Gastrocnemius medialis (tissue), 4 donors: ENCODE measurements around the gene DPM2.

Experiments
- POLR2A ChIP-seq, 2 donors: fragments of 450-650 bp; IDR thresholded peaks; one replicate each; pipeline ENCODE4 v1.6.1; 2017; ENCODE audit warnings: antibody characterized with exemption in 2 of 2, mild to moderate bottlenecking in 2 of 2, moderate library complexity in 2 of 2
- TF ChIP-seq, protein P1 (sequence below), 5 experiments: fragments of 450-650 bp in 3 of 5; fragments of 200-600 bp in 2 of 5; sonication (generic) in 2 of 5; IDR thresholded peaks in 4 of 5; conservative IDR thresholded peaks in 1 of 5; 1 replicate in 4 of 5; 2 replicates in 1 of 5; pipeline ENCODE4 v1.5.1; 2016 to 2019; ENCODE audit warnings: antibody characterized with exemption in 5 of 5, mild to moderate bottlenecking in 3 of 5, moderate library complexity in 3 of 5

DNA sequence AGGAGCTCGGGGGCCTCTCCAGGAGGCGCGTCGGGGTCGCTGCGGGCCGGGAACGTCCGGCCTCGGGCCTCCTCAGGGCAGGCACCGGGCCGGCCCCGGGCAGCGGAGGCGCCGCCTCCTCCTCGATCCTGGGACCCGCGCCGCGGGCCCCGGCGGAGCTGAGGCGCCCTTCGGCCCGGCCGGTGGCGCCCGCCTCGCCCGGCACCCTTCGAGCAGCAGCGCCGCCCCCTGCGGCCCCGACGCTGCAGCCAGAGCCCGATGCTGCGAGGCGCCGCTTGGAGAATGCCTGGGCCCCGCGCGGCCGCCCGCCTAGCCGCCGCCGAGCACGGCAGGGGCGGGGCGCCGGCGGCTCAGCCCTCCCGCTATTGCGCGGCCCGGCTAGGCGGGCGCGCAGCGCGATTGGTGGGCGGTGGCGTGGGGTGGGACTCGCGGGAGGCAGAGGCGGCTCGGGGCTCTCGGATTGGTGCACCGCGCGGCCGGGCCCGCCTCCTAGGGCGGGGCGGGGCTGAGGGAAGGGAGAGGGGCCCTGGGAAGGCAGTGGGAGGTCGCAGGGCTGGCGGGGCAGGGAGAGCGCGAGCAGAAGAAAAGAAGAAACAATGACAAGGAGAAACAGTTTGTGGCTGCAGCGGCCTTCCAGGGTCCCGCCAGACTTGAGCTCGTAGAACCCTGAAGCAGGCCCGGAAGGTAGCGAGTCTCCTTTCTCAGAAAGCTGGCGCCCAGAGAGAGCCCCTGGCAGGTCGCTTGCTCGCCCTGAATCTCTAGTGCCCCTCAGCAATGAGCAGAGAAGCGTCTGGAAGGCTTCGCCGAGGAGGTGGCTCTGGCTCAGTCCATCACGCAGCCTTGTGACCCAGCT, 43.3 kb upstream of the DPM2 start, which contains the start of gene EEIG1:
- peak; percentile 93 to 95 for TF ChIP-seq POLR2A (IDR thresholded peaks at IDR 0.05)
- TF ChIP-seq, protein P1, sequence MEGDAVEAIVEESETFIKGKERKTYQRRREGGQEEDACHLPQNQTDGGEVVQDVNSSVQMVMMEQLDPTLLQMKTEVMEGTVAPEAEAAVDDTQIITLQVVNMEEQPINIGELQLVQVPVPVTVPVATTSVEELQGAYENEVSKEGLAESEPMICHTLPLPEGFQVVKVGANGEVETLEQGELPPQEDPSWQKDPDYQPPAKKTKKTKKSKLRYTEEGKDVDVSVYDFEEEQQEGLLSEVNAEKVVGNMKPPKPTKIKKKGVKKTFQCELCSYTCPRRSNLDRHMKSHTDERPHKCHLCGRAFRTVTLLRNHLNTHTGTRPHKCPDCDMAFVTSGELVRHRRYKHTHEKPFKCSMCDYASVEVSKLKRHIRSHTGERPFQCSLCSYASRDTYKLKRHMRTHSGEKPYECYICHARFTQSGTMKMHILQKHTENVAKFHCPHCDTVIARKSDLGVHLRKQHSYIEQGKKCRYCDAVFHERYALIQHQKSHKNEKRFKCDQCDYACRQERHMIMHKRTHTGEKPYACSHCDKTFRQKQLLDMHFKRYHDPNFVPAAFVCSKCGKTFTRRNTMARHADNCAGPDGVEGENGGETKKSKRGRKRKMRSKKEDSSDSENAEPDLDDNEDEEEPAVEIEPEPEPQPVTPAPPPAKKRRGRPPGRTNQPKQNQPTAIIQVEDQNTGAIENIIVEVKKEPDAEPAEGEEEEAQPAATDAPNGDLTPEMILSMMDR (IDR thresholded peaks at IDR 0.05 in 4 of 5, conservative IDR thresholded peaks at IDR 0.05 in 1 of 5) = no peak
